Lower leg skin (tissue), 4 donors: ENCODE results near the gene TRAM2. TPM values are rescaled to one million over a fixed set of nuclear protein-coding genes. Genes with fewer than 3 reads are reported as not detected.
A peak's percentile ranks its signal among the peaks of the same experiment; 100 is the strongest.

Experiments
- DNase-seq, 2 donors: peaks; one replicate each; pipeline ENCODE4 v3.0.0-alpha.2; 2019; ENCODE audit warnings: low spot score in 2 of 2
- H3K4me3 ChIP-seq: fragments of 200-600 bp; sonication (generic); 2 replicates; pipeline ENCODE4 v1.5.1; 2017; ENCODE audit warnings: mild to moderate bottlenecking, low read depth; ENCODE audit not compliant: poor library complexity, severe bottlenecking
- CTCF ChIP-seq, 3 donors: fragments of 450-650 bp; IDR thresholded peaks; one replicate each; pipeline ENCODE4 v1.5.1; 2016; ENCODE audit warnings: antibody characterized with exemption in 3 of 3, mild to moderate bottlenecking in 3 of 3, moderate library complexity in 2 of 3
- POLR2A ChIP-seq, 2 donors: fragments of 450-650 bp; IDR thresholded peaks; one replicate each; pipeline ENCODE4 v1.6.1; 2016 to 2017; ENCODE audit warnings: antibody characterized with exemption in 2 of 2, mild to moderate bottlenecking in 1 of 2, moderate library complexity in 1 of 2
- WGBS, 2 donors: methylation state at CpG; one replicate each; pipeline ENCODE4 v1.1.5; 2018; 5-methylcytosine and 5-hydroxymethylcytosine counted together
- intact Hi-C: fragments of 100-400 bp; cut with DNase I; formaldehyde crosslinking; loops from one replicate; pipeline ENCODE4 v1.15.0; 2023; ENCODE audit warnings: low total_unique reads
- total RNA-seq, 4 donors: library from RNA; depleted of rRNA; stranded (reverse); fragments of >200 nt; gene quantifications; one replicate each; pipeline ENCODE4 v1.1.0, GENCODE V29; 2016

Gene TRAM2
- total RNA-seq, 4 donors from 2014 or later = 3.7 to 11.5 (median 7.0) TPM

GRCh38 chr6:52573295-52573694, 3.6 kb downstream of the TRAM2 start:
- 36 to 48% methylated on average over 2 of the region's 2 CpGs for WGBS, 2 donors
- no peak overlapping the region for H3K4me3 ChIP-seq
- intact Hi-C loops = no loop called here
- TF ChIP-seq CTCF (IDR thresholded peaks at IDR 0.05) (no peak), POLR2A (IDR thresholded peaks at IDR 0.05) (no peak)
- DNase-seq = no peak

GRCh38 chr6:52572536-52572935, 4.3 kb downstream of the TRAM2 start:
- TF ChIP-seq CTCF (IDR thresholded peaks at IDR 0.05) = no peak
- H3K4me3 ChIP-seq = no peak overlapping the region
- intact Hi-C loops = no loop called here
- 74 to 85% methylated on average over 4 of the region's 4 CpGs for WGBS, 2 donors
- no peak for DNase-seq

GRCh38 chr6:52571099-52571755, 5.6 kb downstream of the TRAM2 start:
- intact Hi-C loops = no loop called here
- 49 to 56% methylated on average over 10 of the region's 10 CpGs for WGBS, 2 donors
- DNase-seq = no peak
- no peak overlapping the region for H3K4me3 ChIP-seq
- TF ChIP-seq POLR2A (IDR thresholded peaks at IDR 0.05) (no peak), CTCF (IDR thresholded peaks at IDR 0.05) (no peak)

- intact Hi-C loops = no loop called here
- WGBS, 2 donors = 25 to 38% methylated on average over 7 to 8 of the region's 8 CpGs
- peak in 1 of 2 donors; percentile 88 for DNase-seq
- TF ChIP-seq POLR2A (IDR thresholded peaks at IDR 0.05) (no peak), CTCF (IDR thresholded peaks at IDR 0.05) (no peak)
- H3K4me3 ChIP-seq = no peak overlapping the region
Observed at GRCh38 chr6:52570291-52570700, 6.6 kb downstream of the TRAM2 start.

- intact Hi-C loops = no loop called here
- DNase-seq = no peak
- TF ChIP-seq POLR2A (IDR thresholded peaks at IDR 0.05) (no peak), CTCF (IDR thresholded peaks at IDR 0.05) (no peak)
- 75 to 76% methylated on average over 4 of the region's 4 CpGs for WGBS, 2 donors
- no peak overlapping the region for H3K4me3 ChIP-seq
Observed at GRCh38 chr6:52568320-52568719, 8.5 kb downstream of the TRAM2 start.

- intact Hi-C loops = no loop called here
- TF ChIP-seq POLR2A (IDR thresholded peaks at IDR 0.05) = no peak
- no peak for TF ChIP-seq CTCF (IDR thresholded peaks at IDR 0.05)
- WGBS, 2 donors = 63 to 83% methylated on average over 3 of the region's 3 CpGs
- no peak overlapping the region for H3K4me3 ChIP-seq
- DNase-seq = no peak
Observed at GRCh38 chr6:52566853-52567279, 10.0 kb downstream of the TRAM2 start.
